Left kidney (tissue), 2 donors: ENCODE results near the gene MAP7. TPM values are rescaled to one million over a fixed set of nuclear protein-coding genes. Genes with fewer than 3 reads are reported as not detected.
A peak's percentile ranks its signal among the peaks of the same experiment; 100 is the strongest.
"Not testable (repeated sequence)": the region's sequence is repeated elsewhere in the genome, so short reads cannot be mapped to it uniquely, and the experiment has no call there.

Experiments
- DNase-seq: peaks from one replicate; pipeline ENCODE4 v3.0.0-alpha.2; 2013
- polyA plus RNA-seq: library from polyadenylated mRNA; unstranded; fragments of 120-200 nt; gene quantifications from one replicate; pipeline ENCODE4 v1.2.1, GENCODE V29; 2013; ENCODE audit not compliant: insufficient read length

MAP7 gene
- polyA plus RNA-seq, 1 donor, result 35.3 TPM

GRCh38 chr6:136469154-136469553 is 81.1 kb downstream of the MAP7 start:
- DNase-seq, result no peak

GRCh38 chr6:136468711-136469110 is 81.5 kb downstream of the MAP7 start:
- DNase-seq, result no peak

- DNase-seq, result no peak
These were observed 83.0 kb downstream of the MAP7 start for GRCh38 chr6:136467186-136467585.

- DNase-seq, result peak; percentile 47
These were observed 83.4 kb downstream of the MAP7 start for GRCh38 chr6:136466777-136467176.

- no peak for DNase-seq
These were observed 84.4 kb downstream of the MAP7 start for GRCh38 chr6:136465766-136466303.

- DNase-seq, result no peak
These were observed 85.3 kb downstream of the MAP7 start for GRCh38 chr6:136464874-136465273.

- no peak for DNase-seq
These were observed 86.1 kb downstream of the MAP7 start for GRCh38 chr6:136464148-136464547.

GRCh38 chr6:136463743-136464142 is 86.5 kb downstream of the MAP7 start:
- no peak for DNase-seq

- DNase-seq, result no peak
These were observed 103.5 kb downstream of the MAP7 start for GRCh38 chr6:136446579-136447187.

GRCh38 chr6:136446145-136446544 is 104.1 kb downstream of the MAP7 start:
- DNase-seq, result no peak

- DNase-seq, result no peak
These were observed 105.2 kb downstream of the MAP7 start for GRCh38 chr6:136445063-136445462.

- no peak for DNase-seq
These were observed 110.0 kb downstream of the MAP7 start for GRCh38 chr6:136440203-136440602.

GRCh38 chr6:136439514-136440190 is 110.6 kb downstream of the MAP7 start:
- DNase-seq, result no peak

- DNase-seq, result no peak
These were observed 111.8 kb downstream of the MAP7 start for GRCh38 chr6:136438441-136438840.

GRCh38 chr6:136437246-136437645 is 113.0 kb downstream of the MAP7 start:
- DNase-seq, result no peak

GRCh38 chr6:136435101-136435500 is 115.1 kb downstream of the MAP7 start:
- no peak for DNase-seq

GRCh38 chr6:136431306-136431705 is 118.9 kb downstream of the MAP7 start:
- not testable (repeated sequence) for DNase-seq

GRCh38 chr6:136429264-136430065 is 120.8 kb downstream of the MAP7 start:
- no peak for DNase-seq

GRCh38 chr6:136427378-136427717 is 122.9 kb downstream of the MAP7 start:
- no peak for DNase-seq

GRCh38 chr6:136426627-136427377 is 123.4 kb downstream of the MAP7 start:
- no peak for DNase-seq

- no peak for DNase-seq
These were observed 124.4 kb downstream of the MAP7 start for GRCh38 chr6:136425793-136426192.

GRCh38 chr6:136424901-136425300 is 125.3 kb downstream of the MAP7 start:
- no peak for DNase-seq
